Epidermal melanocyte (primary cell): ENCODE measurements around the gene PTTG2.

Experiments
- DNase-seq: peaks from one replicate; pipeline ENCODE4 v3.0.0; 2011; ENCODE audit warnings: low spot score; ENCODE audit not compliant: insufficient read length

PTTG2 gene

GRCh38 chr4:37985730-37986275 lies 25.6 kb downstream of the PTTG2 start:
- no peak for DNase-seq

GRCh38 chr4:37988670-37989069 lies 28.5 kb downstream of the PTTG2 start:
- DNase-seq = no peak

- no peak for DNase-seq
Observed at GRCh38 chr4:37989398-37990260, 29.4 kb downstream of the PTTG2 start.

GRCh38 chr4:37990731-37991245 lies 30.6 kb downstream of the PTTG2 start:
- DNase-seq = no peak

- no peak for DNase-seq
Observed at GRCh38 chr4:37991623-37992410, 31.6 kb downstream of the PTTG2 start.

GRCh38 chr4:37993806-37994205 lies 33.6 kb downstream of the PTTG2 start:
- DNase-seq = no peak

- no peak for DNase-seq
Observed at GRCh38 chr4:37994569-37994968, 34.4 kb downstream of the PTTG2 start.

- DNase-seq = no peak
Observed at GRCh38 chr4:37995299-37995821, 35.2 kb downstream of the PTTG2 start.

- no peak for DNase-seq
Observed at GRCh38 chr4:37995981-37996775, 36.0 kb downstream of the PTTG2 start.

- DNase-seq = no peak
Observed at GRCh38 chr4:37998226-37998625, 38.0 kb downstream of the PTTG2 start.

GRCh38 chr4:37999000-37999716 lies 39.0 kb downstream of the PTTG2 start:
- DNase-seq = no peak

GRCh38 chr4:37999965-38000364 lies 39.8 kb downstream of the PTTG2 start:
- DNase-seq = no peak

- DNase-seq = no peak
Observed at GRCh38 chr4:38001927-38002326, 41.7 kb downstream of the PTTG2 start.

- no peak for DNase-seq
Observed at GRCh38 chr4:38002451-38003071, 42.4 kb downstream of the PTTG2 start.

- no peak for DNase-seq
Observed at GRCh38 chr4:38003102-38003501, 42.9 kb downstream of the PTTG2 start.

GRCh38 chr4:38003628-38004027 lies 43.4 kb downstream of the PTTG2 start:
- DNase-seq = no peak

GRCh38 chr4:38004062-38004461 lies 43.9 kb downstream of the PTTG2 start:
- DNase-seq = no peak

GRCh38 chr4:38004887-38005286 lies 44.7 kb downstream of the PTTG2 start:
- DNase-seq = no peak

- DNase-seq = no peak
Observed at GRCh38 chr4:38005637-38006036, 45.4 kb downstream of the PTTG2 start.

GRCh38 chr4:38007645-38008044 lies 47.4 kb downstream of the PTTG2 start:
- no peak for DNase-seq
